22Rv1 (cell line): ENCODE data around the gene CDK5RAP3.

Experiments used
- CTCF ChIP-seq: fragments of 450-650 bp; IDR thresholded peaks from 2 replicates; pipeline ENCODE4 v1.5.1; 2017; ENCODE audit warnings: mild to moderate bottlenecking
- ZFX ChIP-seq: fragments of 450-650 bp; IDR thresholded peaks from 2 replicates; pipeline ENCODE4 v1.6.1; 2017; ENCODE audit warnings: antibody characterized with exemption, borderline replicate concordance

- TF ChIP-seq CTCF (no peak), ZFX (no peak)
These were observed 41.2 kb downstream of the CDK5RAP3 start for GRCh38 chr17:48012151-48012520.
